HG03045 (cell line): ENCODE measurements around the gene BAHCC1.

Experiments used
- ATAC-seq: cut with Tn5 transposase; IDR thresholded peaks from one replicate; pipeline ENCODE4 v1.9.1; 2021; ENCODE audit warnings: mild to moderate bottlenecking, moderate library complexity; ENCODE audit not compliant: unreplicated experiment

Gene BAHCC1

GRCh38 chr17:81510785-81511553, 115.7 kb downstream of the BAHCC1 start:
- no peak for ATAC-seq

GRCh38 chr17:81511554-81511803, 116.2 kb downstream of the BAHCC1 start:
- ATAC-seq, result no peak

- no peak for ATAC-seq
Measured at GRCh38 chr17:81511804-81512561, 116.7 kb downstream of the BAHCC1 start.

- ATAC-seq, result peak; percentile 39
Measured at GRCh38 chr17:81512562-81513371, 117.5 kb downstream of the BAHCC1 start, which contains the start of gene ACTG1. ACTG1 (minus strand) TSS chr17:81512799; CDS start chr17:81512354, 445 bp downstream.

- ATAC-seq, result peak; percentile 1
Measured at GRCh38 chr17:81513372-81513752, 118.1 kb downstream of the BAHCC1 start.

- peak; percentile 0 for ATAC-seq
Measured at GRCh38 chr17:81513753-81514488, 118.7 kb downstream of the BAHCC1 start.

- ATAC-seq, result no peak
Measured at GRCh38 chr17:81514489-81514738, 119.2 kb downstream of the BAHCC1 start.

GRCh38 chr17:81514739-81515529, 119.7 kb downstream of the BAHCC1 start:
- ATAC-seq, result peak; percentile 21

GRCh38 chr17:81515530-81516041, 120.3 kb downstream of the BAHCC1 start:
- no peak for ATAC-seq
